SW480 (cell line): ENCODE measurements around the gene OR1K1.
"Not testable (repeated sequence)": the region's sequence is repeated elsewhere in the genome, so short reads cannot be mapped to it uniquely, and the experiment has no call there.

Experiments
- DNase-seq: peaks from one replicate; pipeline ENCODE4 v3.0.0-alpha.2; 2016; ENCODE audit warnings: low spot score

Gene OR1K1

GRCh38 chr9:122800066-122801060 lies at the start of gene OR1K1:
OR1K1 (plus strand) TSS chr9:122800123; CDS start chr9:122800123, 0 bp downstream.
- no peak for DNase-seq

GRCh38 chr9:122754825-122755224 lies 45.1 kb upstream of the OR1K1 start:
- no peak for DNase-seq

DNA sequence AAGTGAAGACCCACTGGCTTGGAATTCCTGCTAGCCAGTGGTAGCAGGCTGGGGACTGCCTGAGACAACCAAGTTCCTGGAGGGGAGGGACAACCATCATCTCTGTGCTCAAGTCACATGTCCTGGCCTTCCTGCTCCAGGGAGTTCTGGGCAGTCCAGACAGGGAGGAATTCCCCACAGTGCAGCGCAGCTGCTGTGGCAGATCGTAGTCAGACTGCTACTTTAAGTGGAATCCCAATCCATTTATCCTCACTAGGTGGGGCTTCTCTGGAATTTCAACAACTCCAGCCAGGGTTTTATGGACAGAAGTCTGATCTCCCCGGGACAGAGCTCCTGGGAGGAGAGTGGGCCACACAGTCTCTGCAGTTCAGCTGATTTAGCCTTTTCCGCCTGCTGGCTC lies 32.1 kb upstream of the OR1K1 start:
- DNase-seq, result no peak

DNA sequence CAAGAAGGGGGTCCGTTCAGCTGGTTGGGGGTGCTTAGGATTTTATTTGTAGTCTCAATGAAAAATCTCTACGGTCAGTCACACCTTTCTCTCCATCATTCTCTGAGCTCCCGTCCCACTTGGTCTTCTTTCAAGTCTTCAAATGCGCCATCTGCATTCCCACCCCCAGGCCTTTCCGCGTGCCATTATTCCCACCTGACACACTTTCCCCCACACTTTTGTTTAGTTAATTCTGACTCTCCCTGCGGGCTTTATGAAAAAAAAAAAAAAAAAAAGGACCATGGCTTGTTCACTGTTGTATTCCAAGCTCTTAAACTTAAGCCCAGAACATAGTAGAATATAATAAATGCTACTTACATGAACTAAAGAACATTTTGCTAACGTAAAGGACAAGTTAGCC lies 22.9 kb upstream of the OR1K1 start:
- no peak for DNase-seq

DNA sequence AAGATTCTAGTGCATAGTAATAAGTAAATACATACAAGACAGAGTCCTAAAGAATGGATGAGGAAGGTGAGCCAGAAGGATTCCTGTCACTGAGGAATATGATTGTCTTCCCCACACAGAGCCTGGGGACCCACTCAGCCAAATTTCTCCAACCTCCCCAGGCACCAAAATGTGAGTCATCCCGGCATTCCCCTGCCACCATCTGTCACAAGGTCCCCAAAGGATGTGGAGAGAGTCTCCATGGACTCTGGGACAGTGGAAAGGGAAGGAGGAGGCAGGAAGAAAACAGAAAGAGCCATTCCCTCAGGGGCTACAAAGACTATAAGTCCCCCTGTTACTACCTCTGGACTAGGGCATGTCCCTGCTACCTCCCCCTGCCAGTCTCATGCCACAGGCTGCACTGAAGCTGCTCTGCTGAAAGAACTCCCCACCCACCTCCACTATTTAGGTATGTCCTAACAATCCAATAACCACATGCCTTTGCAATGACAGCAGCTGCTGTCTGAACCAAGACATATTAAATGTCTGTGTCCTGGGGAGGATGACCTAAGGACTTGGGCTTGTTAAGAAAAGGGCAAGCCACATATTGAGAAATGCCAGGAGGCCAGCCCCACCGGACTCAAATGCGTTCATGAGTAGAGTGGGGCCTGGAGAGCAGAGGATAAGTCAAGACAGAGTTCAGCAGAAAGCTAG lies 21.8 kb upstream of the OR1K1 start:
- DNase-seq, result peak; percentile 21

GRCh38 chr9:122779181-122779580 lies 20.7 kb upstream of the OR1K1 start:
- no peak for DNase-seq

DNA sequence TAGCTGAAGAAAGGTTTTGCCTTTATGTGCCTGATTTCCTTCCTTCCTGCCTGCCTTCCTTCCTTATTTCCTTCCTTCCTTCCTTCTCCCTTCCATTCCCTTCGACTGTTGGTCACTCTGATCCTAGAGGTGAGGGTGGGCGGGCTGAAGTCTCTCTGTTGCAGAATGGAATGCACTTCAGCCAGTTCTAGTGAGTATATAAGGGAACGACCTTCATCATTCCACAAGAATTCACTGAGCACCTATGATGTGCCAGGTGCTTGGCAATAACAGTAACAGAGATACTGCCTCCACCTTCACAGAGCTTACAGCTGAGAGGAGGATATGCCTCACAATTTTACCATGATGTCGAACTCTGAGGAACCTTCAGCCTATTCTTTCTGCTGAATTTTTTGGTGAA lies 19.9 kb upstream of the OR1K1 start:
- no peak for DNase-seq

GRCh38 chr9:122781671-122782070 lies 18.3 kb upstream of the OR1K1 start:
- DNase-seq, result no peak

DNA sequence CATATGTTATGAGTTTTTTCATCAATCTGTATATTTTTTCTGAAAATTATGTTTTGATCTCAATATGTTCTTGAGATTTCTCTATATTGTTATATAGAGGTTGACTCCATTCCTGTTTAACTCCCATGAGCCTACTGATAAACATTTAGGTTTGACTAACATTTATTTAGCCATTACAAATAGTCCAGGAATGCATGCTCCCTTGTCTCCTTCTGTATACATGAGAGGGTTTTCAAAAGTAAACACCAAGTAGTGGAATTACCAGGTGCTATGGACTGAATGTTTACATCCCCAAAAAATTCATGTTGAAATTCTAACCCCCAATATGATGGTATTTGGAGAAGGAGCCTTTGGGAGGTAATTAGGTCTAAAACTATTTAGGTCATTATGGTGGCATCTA lies 14.7 kb upstream of the OR1K1 start:
- DNase-seq, result no peak

DNA sequence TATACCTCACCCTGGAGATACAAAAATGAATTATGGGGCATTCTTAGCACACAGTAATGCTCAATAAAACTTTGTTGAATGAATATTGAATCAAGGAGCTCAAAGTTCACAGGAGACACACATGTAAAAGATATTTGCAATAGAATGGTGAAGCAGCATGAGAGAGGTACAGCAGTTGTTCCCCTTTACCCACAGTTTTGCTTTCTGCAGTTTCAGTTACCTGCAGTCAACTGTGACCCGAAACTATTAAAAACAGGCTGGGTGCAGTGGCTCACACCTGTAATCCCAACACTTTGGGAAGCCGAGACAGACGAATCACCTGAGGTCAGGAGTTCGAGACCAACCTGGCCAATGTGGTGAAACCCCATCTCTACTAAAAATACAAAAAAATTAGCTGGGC lies 13.6 kb upstream of the OR1K1 start:
- no peak for DNase-seq

GRCh38 chr9:122788831-122789230 lies 11.1 kb upstream of the OR1K1 start, which contains the start of gene OR5C1:
OR5C1 (plus strand) TSS chr9:122788933; CDS start chr9:122788933, 0 bp downstream.
- DNase-seq, result no peak

GRCh38 chr9:122789256-122790046 lies 10.5 kb upstream of the OR1K1 start:
- DNase-seq, result no peak

DNA sequence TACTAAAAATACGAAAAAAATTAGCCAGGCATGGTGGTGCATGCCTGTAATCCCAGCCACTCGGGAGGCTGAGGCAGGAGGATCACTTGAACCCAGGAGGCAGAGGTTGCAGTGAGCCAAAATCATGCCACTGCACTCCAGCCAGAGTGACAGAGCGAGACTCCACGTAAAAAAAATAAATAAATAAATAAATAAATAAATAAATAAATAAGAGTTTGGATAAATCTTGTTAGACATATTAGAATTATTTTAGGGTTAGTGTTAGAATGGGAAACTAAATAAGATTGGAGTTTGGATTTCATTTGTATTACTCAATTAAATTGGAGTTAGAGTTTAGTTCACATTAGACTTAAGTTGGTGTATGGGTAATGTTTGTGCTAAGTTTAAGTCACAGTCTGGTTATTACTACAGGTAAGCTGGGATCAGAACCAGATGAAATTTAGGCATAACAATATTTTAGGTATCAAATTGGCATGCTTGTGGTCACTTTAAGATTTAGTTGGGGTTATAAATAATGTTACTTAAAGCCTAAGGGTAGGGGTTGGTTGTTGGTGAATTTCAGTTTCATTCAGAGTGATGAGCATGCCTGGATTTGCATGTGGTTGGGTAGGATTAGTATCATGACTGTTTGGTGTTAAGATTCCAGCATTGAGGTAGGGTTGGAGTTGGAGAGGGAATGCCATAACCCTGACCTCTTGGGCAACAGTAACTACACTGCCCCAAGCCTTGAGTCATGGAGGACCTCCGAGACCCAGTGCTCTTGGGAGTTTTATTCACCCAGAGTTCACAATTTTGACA lies 7.9 kb upstream of the OR1K1 start:
- DNase-seq, result no peak

DNA sequence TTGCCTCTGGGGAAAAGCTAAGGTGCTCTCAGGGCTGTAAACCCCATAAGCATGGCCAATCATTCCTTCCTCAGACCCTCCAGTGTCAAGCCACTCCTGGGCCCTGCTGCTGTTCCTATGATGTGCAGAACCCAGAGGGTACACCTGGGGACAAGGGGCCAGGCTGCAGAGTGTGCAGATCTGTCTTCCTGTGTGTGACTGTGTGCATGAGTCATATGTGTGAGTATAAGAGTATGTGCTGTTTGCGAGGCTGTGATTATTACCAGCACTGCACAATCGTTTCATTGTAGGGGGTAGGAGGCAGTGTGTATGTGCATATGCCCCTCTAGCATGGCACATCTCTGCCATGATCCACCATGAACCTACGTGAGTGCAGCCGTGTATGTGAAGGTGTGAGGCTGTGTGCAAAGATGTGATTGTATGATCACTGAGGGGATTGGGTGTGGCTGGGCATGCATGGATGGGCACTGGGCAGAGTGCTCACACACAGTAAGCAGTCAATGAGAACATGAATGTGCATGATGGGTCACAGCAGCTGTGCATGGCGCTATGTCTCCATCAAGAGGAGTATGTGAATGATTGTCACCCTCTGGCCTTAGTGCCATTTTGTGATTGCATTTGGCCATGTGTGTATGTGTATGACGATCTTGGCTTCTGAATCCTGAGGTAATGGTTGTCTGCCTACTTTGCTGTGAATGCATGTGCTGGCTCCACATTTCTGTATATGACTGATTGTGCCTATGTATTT lies 2.4 kb upstream of the OR1K1 start:
- no peak for DNase-seq

- DNase-seq, result no peak
These were observed 6.7 kb downstream of the OR1K1 start for GRCh38 chr9:122806661-122807060.

DNA sequence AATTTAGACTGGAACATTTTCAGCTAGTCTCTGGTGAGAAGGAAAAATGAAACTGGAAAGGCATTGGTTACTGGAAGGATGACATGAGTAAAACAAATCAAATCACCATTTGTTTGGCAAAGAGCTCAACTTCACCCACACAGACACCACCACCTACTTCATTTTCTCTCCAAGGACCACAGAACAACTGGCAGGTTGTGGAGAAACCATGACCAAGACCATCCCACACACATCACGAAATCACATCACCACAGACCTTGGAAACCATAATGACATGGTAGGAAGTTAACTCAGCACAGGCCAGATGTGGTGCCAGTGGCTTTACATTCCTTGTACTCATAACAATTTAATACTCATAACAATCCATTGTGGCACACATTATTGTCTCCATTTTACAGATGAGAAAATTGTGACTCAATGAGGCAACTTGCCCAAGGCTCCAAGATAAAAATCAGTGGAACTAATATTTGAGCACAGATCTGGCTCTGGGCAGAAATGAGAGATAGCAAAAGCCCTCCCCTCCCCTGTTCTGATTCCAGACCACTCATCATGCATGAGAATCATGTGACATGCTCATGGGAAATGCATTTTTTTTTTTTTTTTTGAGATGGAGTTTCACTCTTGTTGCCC lies 7.5 kb downstream of the OR1K1 start:
- no peak for DNase-seq

- no peak for DNase-seq
These were observed 8.2 kb downstream of the OR1K1 start for GRCh38 chr9:122808141-122808540.

GRCh38 chr9:122809261-122809660 lies 9.3 kb downstream of the OR1K1 start:
- not testable (repeated sequence) for DNase-seq

GRCh38 chr9:122810306-122810946 lies 10.5 kb downstream of the OR1K1 start:
- peak; percentile 70 for DNase-seq

- DNase-seq, result no peak
These were observed 12.8 kb downstream of the OR1K1 start for GRCh38 chr9:122812736-122813135.
